GM18505 (cell line): Measurements from ENCODE around the gene C6orf163.

Source experiments
- ATAC-seq: cut with Tn5 transposase; IDR thresholded peaks from one replicate; pipeline ENCODE4 v1.9.1; 2021; ENCODE audit not compliant: unreplicated experiment
- POLR2A ChIP-seq: IDR thresholded peaks from 4 replicates; pipeline ENCODE4 v1.6.1; 2011; ENCODE audit warnings: borderline replicate concordance; ENCODE audit not compliant: insufficient read depth, insufficient read length; ENCODE audit errors: extremely low read depth

Gene C6orf163

GRCh38 chr6:87376643-87377042 is 32.0 kb downstream of the C6orf163 start:
- no peak for TF ChIP-seq POLR2A
- no peak for ATAC-seq

GRCh38 chr6:87378947-87379346 is 34.3 kb downstream of the C6orf163 start:
- ATAC-seq = no peak
- TF ChIP-seq POLR2A = no peak

- TF ChIP-seq POLR2A = no peak
- ATAC-seq = no peak
These were observed 38.2 kb downstream of the C6orf163 start for GRCh38 chr6:87382861-87383260.

- ATAC-seq = no peak
- TF ChIP-seq POLR2A = no peak
These were observed 39.4 kb downstream of the C6orf163 start for GRCh38 chr6:87384038-87384437.

- no peak for TF ChIP-seq POLR2A
- no peak for ATAC-seq
These were observed 39.8 kb downstream of the C6orf163 start for GRCh38 chr6:87384449-87384848.

GRCh38 chr6:87391334-87391733 is 46.7 kb downstream of the C6orf163 start:
- no peak for ATAC-seq
- no peak for TF ChIP-seq POLR2A

- no peak for ATAC-seq
- no peak for TF ChIP-seq POLR2A
These were observed 48.5 kb downstream of the C6orf163 start for GRCh38 chr6:87393026-87393622.

GRCh38 chr6:87395431-87395830 is 50.8 kb downstream of the C6orf163 start:
- no peak for TF ChIP-seq POLR2A
- ATAC-seq = no peak

- TF ChIP-seq POLR2A = no peak
- ATAC-seq = peak; percentile 90
These were observed 52.2 kb downstream of the C6orf163 start for GRCh38 chr6:87396595-87397392.

- no peak for TF ChIP-seq POLR2A
- ATAC-seq = no peak
These were observed 53.0 kb downstream of the C6orf163 start for GRCh38 chr6:87397656-87398055.

- ATAC-seq = no peak
- no peak for TF ChIP-seq POLR2A
These were observed 57.2 kb downstream of the C6orf163 start for GRCh38 chr6:87401832-87402231.

- peak; percentile 5 for ATAC-seq
- no peak for TF ChIP-seq POLR2A
These were observed 62.9 kb downstream of the C6orf163 start for GRCh38 chr6:87407561-87407900.

- peak; percentile 81 for ATAC-seq
- TF ChIP-seq POLR2A = no peak
These were observed 63.5 kb downstream of the C6orf163 start, which contains the start of gene CFAP206 for GRCh38 chr6:87407901-87408720. Gene CFAP206, plus strand, starts transcription at chr6:87407972. Its CDS starts 1,868 bp downstream, at chr6:87409840.
